Fibroblast of villous mesenchyme (primary cell): ENCODE results near the gene RAB40B. TPM values are rescaled to one million over a fixed set of nuclear protein-coding genes. Genes with fewer than 3 reads are reported as not detected.

Experiments used
- DNase-seq: peaks from one replicate; pipeline ENCODE4 v3.0.0-alpha.2; 2010; ENCODE audit warnings: low read depth
- H3K4me3 ChIP-seq: 2 replicates; pipeline ENCODE4 v1.5.1; 2011; ENCODE audit warnings: low read depth, mild to moderate bottlenecking, low read length
- CTCF ChIP-seq: IDR thresholded peaks from 2 replicates; pipeline ENCODE4 v1.5.1; 2012; ENCODE audit warnings: low read depth, mild to moderate bottlenecking, low read length; ENCODE audit not compliant: insufficient read depth
- total RNA-seq: library from RNA; depleted of rRNA; stranded (reverse); fragments of >200 nt; gene quantifications from 2 replicates; pipeline ENCODE4 v1.2.3, GENCODE V29; 2012

RAB40B gene
- total RNA-seq, 1 donor = 7.3 TPM

GRCh38 chr17:82665217-82665616 is 33.3 kb downstream of the RAB40B start:
- H3K4me3 ChIP-seq = no peak overlapping the region
- DNase-seq = no peak
- TF ChIP-seq CTCF = no peak

DNA sequence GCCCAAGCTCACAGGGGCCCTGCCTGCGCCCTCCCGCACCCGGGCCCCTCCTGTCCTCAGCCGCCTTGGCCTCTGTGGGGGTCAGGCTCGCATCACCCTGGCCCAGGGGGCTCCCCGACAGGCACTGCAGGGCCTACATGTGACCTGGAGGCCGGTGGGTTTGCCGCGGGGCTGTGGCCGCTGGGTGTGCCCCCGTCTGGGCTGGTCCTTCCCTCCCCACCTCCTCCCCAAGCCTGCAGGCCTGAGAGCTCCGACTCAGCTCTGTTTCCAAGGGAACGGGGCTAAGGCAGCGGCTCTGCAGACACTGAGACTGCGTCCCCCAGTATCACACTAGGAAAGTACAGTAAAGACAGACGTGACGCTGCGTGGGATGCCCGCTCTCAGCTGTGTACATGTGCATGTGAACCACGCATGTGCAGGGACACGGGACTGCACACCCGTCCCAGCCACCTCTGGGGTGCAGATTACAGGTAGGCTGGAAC is 33.8 kb downstream of the RAB40B start:
- no peak for TF ChIP-seq CTCF
- DNase-seq = no peak
- H3K4me3 ChIP-seq = no peak overlapping the region

DNA sequence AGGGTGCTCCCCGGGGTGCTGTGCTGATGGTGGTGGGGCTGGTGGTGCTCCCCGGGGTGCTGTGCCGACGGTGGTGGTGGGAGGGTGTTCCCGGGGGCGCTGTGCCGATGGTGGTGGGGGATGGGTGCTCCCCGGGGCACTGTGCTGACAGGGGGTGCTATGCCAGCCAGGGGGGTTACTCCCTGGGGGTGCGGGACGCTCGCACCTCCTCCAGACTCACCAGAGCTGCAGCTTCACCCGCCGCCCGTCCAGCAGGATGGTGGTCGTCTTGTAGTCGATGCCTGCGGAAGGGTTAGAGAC is 34.3 kb downstream of the RAB40B start:
- no peak for DNase-seq
- no peak overlapping the region for H3K4me3 ChIP-seq
- no peak for TF ChIP-seq CTCF

- DNase-seq = no peak
- no peak for TF ChIP-seq CTCF
- H3K4me3 ChIP-seq = no peak overlapping the region
Observed at GRCh38 chr17:82663381-82664275, 34.9 kb downstream of the RAB40B start.

- H3K4me3 ChIP-seq = no peak overlapping the region
- TF ChIP-seq CTCF = no peak
- DNase-seq = no peak
Observed at GRCh38 chr17:82662711-82663261, 35.7 kb downstream of the RAB40B start.

DNA sequence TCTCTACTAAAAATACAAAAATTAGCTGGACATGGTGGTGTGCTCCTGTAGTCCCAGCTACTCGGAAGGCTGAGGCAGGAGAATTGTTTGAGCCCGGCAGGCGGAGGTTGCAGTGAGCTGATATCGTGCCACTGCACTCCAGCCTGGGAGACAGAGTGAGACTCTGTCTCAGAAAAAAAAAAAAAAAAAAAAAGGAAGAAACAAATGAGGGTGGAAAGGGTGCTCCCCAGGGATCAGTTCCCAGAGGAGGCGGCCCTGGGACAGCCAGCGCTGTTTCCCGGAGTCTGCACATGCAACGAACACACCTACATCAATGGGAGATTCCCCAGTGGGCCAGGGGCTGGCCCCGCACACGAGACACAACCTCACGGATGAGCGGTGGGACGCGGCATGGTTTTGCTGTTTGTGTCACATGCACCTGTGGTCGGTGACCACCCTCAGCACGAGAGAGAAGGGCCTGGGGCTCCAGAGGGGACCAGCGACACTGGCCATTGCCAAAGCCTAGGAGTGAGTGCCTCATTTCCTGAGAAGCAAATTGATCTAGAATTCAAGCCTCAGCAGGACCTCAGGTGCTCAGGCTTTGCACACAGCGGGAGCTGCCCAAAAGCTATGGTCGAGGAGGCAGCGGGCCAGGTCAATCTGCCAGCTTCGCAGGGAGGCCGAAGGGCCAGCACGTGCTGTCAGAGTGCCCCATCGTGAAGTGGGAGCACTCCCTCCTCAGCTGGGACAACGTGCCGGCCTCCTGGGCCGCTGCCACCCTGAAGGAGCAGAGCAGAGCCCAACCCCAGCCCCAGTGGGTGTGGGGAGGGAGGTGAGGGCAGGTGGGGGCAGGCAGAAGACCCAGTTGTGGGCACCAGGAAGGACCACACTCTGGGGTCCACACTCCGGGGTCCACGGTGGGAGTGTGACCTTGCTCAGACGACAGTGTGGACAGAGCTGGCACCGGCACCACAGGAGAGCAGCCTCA is 36.5 kb downstream of the RAB40B start:
- TF ChIP-seq CTCF = no peak

More for the DNA sequence above, 36.5 kb downstream of the RAB40B start:
- H3K4me3 ChIP-seq = no peak overlapping the region
- DNase-seq = no peak
